Vagina (tissue), 2 donors: ENCODE data around the gene KCND2.

Experiments
- CTCF ChIP-seq, 3 experiments: fragments of 450-650 bp in 2 of 3; fragments of 200-600 bp in 1 of 3; sonication (generic) in 1 of 3; IDR thresholded peaks; one replicate each; pipeline ENCODE4 v1.5.1; 2017 to 2019; ENCODE audit warnings: antibody characterized with exemption in 3 of 3, mild to moderate bottlenecking in 2 of 3, moderate library complexity in 2 of 3
- POLR2A ChIP-seq, 2 donors: fragments of 450-650 bp; IDR thresholded peaks; one replicate each; pipeline ENCODE4 v1.6.1; 2017; ENCODE audit warnings: antibody characterized with exemption in 2 of 2, mild to moderate bottlenecking in 2 of 2, moderate library complexity in 2 of 2
- POLR2AphosphoS5 ChIP-seq, 2 donors: sonication (generic); formaldehyde crosslinking; IDR thresholded peaks; one replicate each; pipeline ENCODE4 v1.9.0; 2017; ENCODE audit warnings: antibody characterized with exemption in 2 of 2, mild to moderate bottlenecking in 2 of 2, low read depth in 1 of 2; ENCODE audit not compliant: insufficient read depth in 1 of 2

- TF ChIP-seq CTCF (IDR thresholded peaks at IDR 0.05): no peak
- no peak for TF ChIP-seq POLR2A (IDR thresholded peaks at IDR 0.05)
- no peak for TF ChIP-seq POLR2AphosphoS5 (IDR thresholded peaks at IDR 0.05; ENCODE audit: insufficient read depth in 1 of 2, low read depth in 1 of 2)
Observed at GRCh38 chr7:120327054-120327453, 54.1 kb downstream of the KCND2 start.
